Endometrial microvascular endothelial cells (primary cell): ENCODE results near the gene GAP43. TPM values are rescaled to one million over a fixed set of nuclear protein-coding genes. Genes with fewer than 3 reads are reported as not detected.
"Not testable (repeated sequence)": the region's sequence is repeated elsewhere in the genome, so short reads cannot be mapped to it uniquely, and the experiment has no call there.

ENCODE experiments used
- in situ Hi-C: cut with HindIII; loops from 2 replicates; pipeline ENCODE4 v1.10.0; 2017; ENCODE audit warnings: low sequenced_read_pairs, low pct_unique_long_range_greater_than_20kb; ENCODE audit errors: inconsistent ontology term
- total RNA-seq: library from RNA; depleted of rRNA; stranded (reverse); fragments of >200 nt; gene quantifications from one replicate; pipeline ENCODE4 v1.2.3, GENCODE V29; 2015; ENCODE audit errors: inconsistent ontology term

GAP43 gene
- total RNA-seq, 1 donor from 2014 or later, result not detected

- in situ Hi-C loops, result no loop called here
Measured at GRCh38 chr3:115720983-115721382, 97.7 kb downstream of the GAP43 start.

DNA sequence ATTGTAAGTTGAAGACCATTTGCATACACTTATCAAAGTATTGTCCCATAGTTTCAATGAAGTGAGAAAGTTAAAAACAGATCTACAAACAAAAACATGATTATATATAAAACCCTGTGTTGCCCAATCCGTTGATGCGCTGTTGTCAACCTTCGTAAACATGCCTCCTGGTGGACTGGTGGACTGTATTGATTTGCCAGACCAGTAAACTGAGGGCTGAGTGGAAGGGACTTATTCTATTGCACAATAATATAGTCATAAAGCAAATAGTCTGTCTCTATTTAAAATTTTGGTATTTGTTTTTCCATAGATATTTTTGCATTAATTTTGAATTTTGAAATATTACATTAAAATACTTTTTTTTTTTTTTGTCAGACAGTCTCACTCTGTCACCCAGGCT is 102.5 kb downstream of the GAP43 start:
- in situ Hi-C loops, result no loop called here

DNA sequence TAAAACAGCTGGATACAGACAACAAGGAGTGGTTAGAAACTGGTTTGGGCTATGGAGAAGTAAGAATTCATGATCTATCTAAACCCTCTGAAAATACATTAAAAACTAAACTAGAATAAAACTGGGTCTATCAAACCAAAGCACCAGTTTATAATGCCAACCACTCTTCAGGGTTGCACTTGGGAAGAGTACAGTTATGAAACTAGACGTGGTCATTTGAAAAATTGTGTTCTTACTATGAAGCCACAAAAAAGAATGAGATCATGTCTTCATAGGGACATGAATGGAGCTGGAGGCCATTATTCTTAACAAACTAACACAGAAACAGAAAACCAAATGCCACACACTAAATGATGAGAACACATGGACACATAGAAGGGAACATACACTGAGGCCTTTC is 103.8 kb downstream of the GAP43 start:
- in situ Hi-C loops, result no loop called here

- in situ Hi-C loops, result no loop called here
Measured at GRCh38 chr3:115728013-115728412, 104.7 kb downstream of the GAP43 start.

GRCh38 chr3:115736341-115736740 is 113.0 kb downstream of the GAP43 start:
- in situ Hi-C loops, result not testable (repeated sequence)

DNA sequence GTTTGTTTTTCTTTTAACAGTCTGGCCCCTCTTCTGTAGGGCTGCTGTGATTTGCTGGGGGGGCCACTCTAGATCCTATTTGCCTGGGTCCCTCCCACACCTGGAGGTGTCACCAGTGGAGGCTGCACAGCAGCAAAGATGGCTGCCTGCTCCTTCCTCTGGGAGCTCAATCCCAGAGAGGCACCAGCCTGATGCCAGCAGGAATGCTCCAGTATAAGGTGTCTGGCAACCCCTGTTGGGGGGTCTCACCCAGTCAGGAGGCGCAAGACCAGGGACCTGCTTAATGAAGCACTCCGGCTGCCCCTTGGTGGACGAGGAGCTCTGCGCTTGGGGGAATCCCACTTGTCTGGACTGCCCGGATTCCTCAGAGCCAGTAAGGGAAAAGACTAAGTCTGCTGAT is 118.3 kb downstream of the GAP43 start:
- in situ Hi-C loops, result no loop called here

- in situ Hi-C loops, result not testable (repeated sequence)
Measured at GRCh38 chr3:115744516-115744915, 121.2 kb downstream of the GAP43 start.

DNA sequence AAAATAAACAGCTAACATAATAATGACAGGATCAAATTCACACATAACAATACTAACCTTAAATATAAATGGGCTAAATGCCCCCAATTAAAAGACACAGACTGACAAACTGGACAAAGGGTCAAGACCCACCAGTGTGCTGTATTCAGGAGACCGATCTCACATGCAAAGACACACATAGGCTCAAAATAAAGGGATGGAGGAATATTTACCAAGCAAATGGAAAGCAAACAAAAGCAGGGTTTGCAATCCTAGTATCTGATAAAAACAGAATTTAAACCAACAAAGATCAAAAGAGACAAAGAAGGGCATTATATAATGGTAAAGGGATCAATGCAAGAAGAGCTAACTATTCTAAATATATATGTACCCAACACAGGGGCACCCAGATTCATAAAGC is 129.7 kb downstream of the GAP43 start:
- in situ Hi-C loops, result not testable (repeated sequence)

- in situ Hi-C loops, result no loop called here
Measured at GRCh38 chr3:115758076-115758763, 134.9 kb downstream of the GAP43 start.

GRCh38 chr3:115760716-115761115 is 137.4 kb downstream of the GAP43 start:
- in situ Hi-C loops, result no loop called here

GRCh38 chr3:115761927-115762305 is 138.6 kb downstream of the GAP43 start:
- in situ Hi-C loops, result no loop called here

- in situ Hi-C loops, result no loop called here
Measured at GRCh38 chr3:115766587-115767482, 143.5 kb downstream of the GAP43 start.

DNA sequence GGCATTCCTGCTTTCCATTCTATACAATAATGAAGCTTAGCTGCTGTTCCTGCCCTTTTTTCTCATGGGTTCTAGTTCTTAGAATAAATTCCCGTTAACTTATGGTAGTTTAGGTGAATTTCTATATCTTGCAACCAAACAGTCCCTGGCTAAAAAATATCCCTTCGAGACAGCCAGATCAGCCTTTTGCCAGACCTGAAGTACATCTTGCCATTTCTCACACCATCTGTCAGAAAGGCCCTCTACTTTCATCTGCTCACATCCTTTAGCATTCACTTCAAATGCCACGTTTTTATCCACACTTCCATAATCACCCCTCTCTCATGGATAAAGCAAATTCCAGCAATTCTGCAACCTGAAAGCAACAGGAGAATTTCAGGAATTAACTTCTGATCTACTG is 145.4 kb downstream of the GAP43 start:
- in situ Hi-C loops, result no loop called here
